ENCODE results near the gene DHRS2. TPM values are rescaled to one million over a fixed set of nuclear protein-coding genes. Genes with fewer than 3 reads are reported as not detected.

DHRS2 gene
- total and polyA plus RNA-seq, 2 experiments from 2014 or later, result not detected

DNA sequence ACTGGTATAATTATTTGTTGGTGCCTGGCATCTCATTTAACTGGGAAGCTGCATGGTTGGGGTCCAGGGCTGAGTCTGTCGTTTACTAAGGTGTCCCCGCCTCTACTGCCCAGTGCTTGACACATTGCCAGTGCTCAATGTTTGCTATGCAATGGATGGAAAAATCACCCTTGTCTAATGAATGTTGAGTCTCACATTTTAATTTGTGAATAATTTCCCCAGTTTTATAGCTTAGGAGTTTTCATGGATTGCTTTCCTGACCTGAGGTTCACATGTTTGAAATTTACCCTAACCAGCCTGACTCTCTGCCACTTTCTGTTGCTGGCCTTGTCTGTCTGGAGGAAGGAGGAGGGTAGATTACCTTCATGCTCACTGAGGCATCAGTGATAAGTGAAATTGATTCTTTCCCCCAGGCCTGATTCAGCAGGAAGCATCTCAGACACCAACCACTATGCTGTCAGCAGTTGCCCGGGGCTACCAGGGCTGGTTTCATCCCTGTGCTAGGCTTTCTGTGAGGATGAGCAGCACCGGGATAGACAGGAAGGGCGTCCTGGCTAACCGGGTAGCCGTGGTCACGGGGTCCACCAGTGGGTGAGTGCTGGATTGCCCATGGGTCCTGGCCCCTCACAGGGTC, 2.4 kb downstream of the DHRS2 start:
- Histone ChIP-seq H3K9me2 (ENCODE audit: insufficient read depth) (no peaks in the 10 kb centered on the region), H2AFZ (no peak overlapping the region), H3K79me2 (ENCODE audit: insufficient read depth) (no peaks in the 10 kb centered on the region), H3K27me3 (replicated peaks; ENCODE audit: insufficient read depth) (no peaks in the 10 kb centered on the region), H3K4me2 (ENCODE audit: unreplicated experiment) (no peak overlapping the region), H3K4me3 (no peak overlapping the region), H3F3A (ENCODE audit: insufficient read depth) (no peaks in the 10 kb centered on the region), H3K36me3 (ENCODE audit: low read depth) (no peaks in the 10 kb centered on the region), H3K4me1 (ENCODE audit: insufficient read depth) (no peaks in the 10 kb centered on the region), H3K9me3 (ENCODE audit: low read depth) (no peaks in the 10 kb centered on the region), H3K9ac (no peak overlapping the region), H4K20me1 (ENCODE audit: insufficient read depth) (no peaks in the 10 kb centered on the region), H3K27ac (no peak overlapping the region)
- in situ Hi-C loops (cut with MboI), result no loop called here
- DNase-seq, result no peak
- TF ChIP-seq EZH2phosphoT487 (IDR thresholded peaks at IDR 0.05; ENCODE audit: insufficient read depth, low read depth) (no peak), EZH2 (IDR thresholded peaks at IDR 0.05; ENCODE audit: insufficient read depth, poor library complexity, severe bottlenecking) (no peak)
- WGBS, 2 experiments (ENCODE audit: low coverage in 1 of 2, low lambda C conversion rate in 2 of 2, missing lambda C conversion rate in 2 of 2), result 69 to 76% methylated on average over 8 of the region's 8 CpGs

DNA sequence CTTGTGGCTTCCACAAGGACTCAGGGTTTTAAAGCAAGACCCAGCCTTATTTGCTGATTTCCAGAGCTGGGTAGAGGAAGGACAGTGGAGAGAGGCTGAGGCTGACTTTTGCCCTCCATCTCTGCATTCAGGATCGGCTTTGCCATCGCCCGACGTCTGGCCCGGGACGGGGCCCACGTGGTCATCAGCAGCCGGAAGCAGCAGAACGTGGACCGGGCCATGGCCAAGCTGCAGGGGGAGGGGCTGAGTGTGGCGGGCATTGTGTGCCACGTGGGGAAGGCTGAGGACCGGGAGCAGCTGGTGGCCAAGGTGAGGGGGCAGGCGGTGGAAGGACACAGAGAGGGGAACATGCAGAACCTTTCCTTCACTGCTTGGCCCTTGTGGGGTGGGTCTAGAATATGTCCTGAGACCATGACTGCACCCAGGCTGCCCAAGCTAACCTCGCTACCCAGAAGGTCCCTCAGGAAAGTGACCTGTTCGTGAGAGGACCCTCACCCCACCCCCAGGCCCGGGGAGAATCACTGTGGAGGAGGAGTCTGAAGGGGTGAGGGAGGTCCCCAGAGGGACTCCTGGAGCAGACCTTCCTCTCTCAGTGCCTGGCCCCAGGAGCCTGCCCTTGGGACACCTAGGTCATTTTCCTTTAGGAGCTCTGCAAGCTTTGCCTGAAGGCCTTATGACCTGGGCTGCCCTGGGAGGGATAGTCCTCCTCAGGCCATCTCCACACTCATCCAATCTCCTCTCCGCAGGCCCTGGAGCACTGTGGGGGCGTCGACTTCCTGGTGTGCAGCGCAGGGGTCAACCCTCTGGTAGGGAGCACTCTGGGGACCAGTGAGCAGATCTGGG, 3.1 kb downstream of the DHRS2 start:
- no peak for TF ChIP-seq EZH2phosphoT487 (IDR thresholded peaks at IDR 0.05; ENCODE audit: insufficient read depth, low read depth)
- no peak for TF ChIP-seq EZH2 (IDR thresholded peaks at IDR 0.05; ENCODE audit: insufficient read depth, poor library complexity, severe bottlenecking)
- H3K9ac ChIP-seq, result no peak overlapping the region
- no peaks in the 10 kb centered on the region for H3K27me3 ChIP-seq (replicated peaks; ENCODE audit: insufficient read depth)
- no peaks in the 10 kb centered on the region for H3K79me2 ChIP-seq (ENCODE audit: insufficient read depth)
- H2AFZ ChIP-seq, result no peak overlapping the region
- no peak overlapping the region for H3K4me2 ChIP-seq (ENCODE audit: unreplicated experiment)
- no peaks in the 10 kb centered on the region for H4K20me1 ChIP-seq (ENCODE audit: insufficient read depth)
- no peaks in the 10 kb centered on the region for H3F3A ChIP-seq (ENCODE audit: insufficient read depth)
- H3K9me3 ChIP-seq (ENCODE audit: low read depth), result no peaks in the 10 kb centered on the region
- H3K4me3 ChIP-seq, result no peak overlapping the region
- no peak overlapping the region for H3K27ac ChIP-seq
- H3K9me2 ChIP-seq (ENCODE audit: insufficient read depth), result no peaks in the 10 kb centered on the region
- WGBS, 2 experiments (ENCODE audit: low coverage in 1 of 2, low lambda C conversion rate in 2 of 2, missing lambda C conversion rate in 2 of 2), result 80 to 84% methylated on average over 19 to 21 of the region's 21 CpGs
- no peaks in the 10 kb centered on the region for H3K36me3 ChIP-seq (ENCODE audit: low read depth)
- no peak for DNase-seq
- in situ Hi-C loops (cut with MboI), result no loop called here
- H3K4me1 ChIP-seq (ENCODE audit: insufficient read depth), result no peaks in the 10 kb centered on the region

DNA sequence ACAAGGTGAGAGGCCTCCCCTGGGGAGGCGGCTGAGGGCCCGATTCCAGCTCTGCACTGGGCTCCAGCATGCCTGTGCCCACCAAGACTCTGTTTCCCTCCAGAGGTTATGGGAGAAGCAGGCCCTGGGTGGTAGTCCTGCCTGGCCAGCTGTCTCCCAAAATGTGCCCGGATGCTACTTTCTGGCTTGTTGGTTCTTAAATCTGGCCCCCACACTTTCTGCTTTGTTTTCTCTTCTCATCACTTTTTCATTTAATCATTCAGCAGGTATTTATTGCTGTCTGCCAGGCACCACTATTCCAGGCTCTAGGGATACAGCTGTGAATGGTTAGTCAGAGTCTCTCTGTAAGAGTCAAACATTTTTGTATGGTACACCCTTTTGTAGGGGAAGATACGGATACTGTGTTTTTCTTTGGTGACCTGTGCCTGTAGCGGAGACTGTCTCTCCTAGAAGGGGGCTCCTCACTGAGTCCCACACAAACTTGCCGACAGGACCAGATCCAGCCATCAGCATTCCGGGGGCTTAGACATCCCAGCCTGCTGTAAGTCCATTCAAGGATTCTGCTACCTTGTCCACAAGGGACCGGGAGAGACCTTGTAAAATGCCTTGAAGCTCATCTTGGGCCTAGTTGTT, 3.8 kb downstream of the DHRS2 start:
- 61% methylated on average over 8 of the region's 8 CpGs for WGBS, 2 experiments (ENCODE audit: low coverage in 1 of 2, low lambda C conversion rate in 2 of 2, missing lambda C conversion rate in 2 of 2)
- Histone ChIP-seq H3K4me3 (no peak overlapping the region), H3K9ac (no peak overlapping the region), H3K9me3 (ENCODE audit: low read depth) (no peaks in the 10 kb centered on the region), H3K27ac (no peak overlapping the region), H3K36me3 (ENCODE audit: low read depth) (no peaks in the 10 kb centered on the region), H3F3A (ENCODE audit: insufficient read depth) (no peaks in the 10 kb centered on the region), H3K9me2 (ENCODE audit: insufficient read depth) (no peaks in the 10 kb centered on the region), H3K79me2 (ENCODE audit: insufficient read depth) (no peaks in the 10 kb centered on the region), H4K20me1 (ENCODE audit: insufficient read depth) (no peaks in the 10 kb centered on the region), H3K4me1 (ENCODE audit: insufficient read depth) (no peaks in the 10 kb centered on the region), H2AFZ (no peak overlapping the region), H3K27me3 (replicated peaks; ENCODE audit: insufficient read depth) (no peaks in the 10 kb centered on the region), H3K4me2 (ENCODE audit: unreplicated experiment) (no peak overlapping the region)
- no peak for TF ChIP-seq EZH2phosphoT487 (IDR thresholded peaks at IDR 0.05; ENCODE audit: insufficient read depth, low read depth)
- TF ChIP-seq EZH2 (IDR thresholded peaks at IDR 0.05; ENCODE audit: insufficient read depth, poor library complexity, severe bottlenecking), result no peak
- in situ Hi-C loops (cut with MboI), result no loop called here
- DNase-seq, result peak; percentile 18

DNA sequence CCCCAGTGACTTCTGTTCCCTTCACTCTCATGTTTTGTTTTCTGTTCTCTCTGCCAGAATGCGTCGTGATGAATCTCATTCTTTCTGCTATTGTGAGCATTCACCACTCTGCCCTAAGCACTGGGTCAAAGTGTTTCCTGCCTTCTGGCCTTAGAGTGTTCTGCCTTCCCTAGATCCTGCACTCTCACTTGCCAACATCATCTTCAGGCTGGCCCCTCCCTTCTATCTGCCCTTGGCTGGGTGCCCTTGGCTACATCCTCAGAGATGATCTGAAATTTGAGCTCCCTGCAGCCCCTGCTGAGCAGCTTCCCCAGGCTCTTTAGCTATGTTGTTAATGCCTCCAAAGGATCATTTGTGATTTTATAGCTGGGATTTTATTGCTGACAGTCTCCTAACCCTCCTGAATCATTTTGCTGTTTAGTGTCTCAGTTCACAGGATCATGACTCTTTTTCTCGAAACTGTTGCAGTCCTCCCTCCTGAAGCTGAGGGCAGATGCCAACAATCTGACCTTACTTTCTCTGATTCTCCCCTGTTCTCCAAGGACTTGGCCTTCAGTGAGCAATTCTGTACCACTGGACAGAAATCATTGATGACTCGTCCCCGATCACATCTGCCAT, 4.5 kb downstream of the DHRS2 start:
- H3K27ac ChIP-seq, result no peak overlapping the region
- peak; percentile 63 for DNase-seq

More for the DNA sequence above, 4.5 kb downstream of the DHRS2 start:
- Histone ChIP-seq H3K9me2 (ENCODE audit: insufficient read depth) (no peaks in the 10 kb centered on the region), H3K4me2 (ENCODE audit: unreplicated experiment) (no peak overlapping the region), H3K79me2 (ENCODE audit: insufficient read depth) (no peaks in the 10 kb centered on the region), H3K4me1 (ENCODE audit: insufficient read depth) (no peaks in the 10 kb centered on the region), H3K9me3 (ENCODE audit: low read depth) (no peaks in the 10 kb centered on the region), H3K36me3 (ENCODE audit: low read depth) (no peaks in the 10 kb centered on the region), H3K4me3 (no peak overlapping the region), H2AFZ (no peak overlapping the region), H3K9ac (no peak overlapping the region), H3K27me3 (replicated peaks; ENCODE audit: insufficient read depth) (no peaks in the 10 kb centered on the region), H4K20me1 (ENCODE audit: insufficient read depth) (no peaks in the 10 kb centered on the region), H3F3A (ENCODE audit: insufficient read depth) (no peaks in the 10 kb centered on the region)
- TF ChIP-seq EZH2 (IDR thresholded peaks at IDR 0.05; ENCODE audit: insufficient read depth, poor library complexity, severe bottlenecking) (no peak), EZH2phosphoT487 (IDR thresholded peaks at IDR 0.05; ENCODE audit: insufficient read depth, low read depth) (no peak)
- in situ Hi-C loops (cut with MboI), result no loop called here
- 5 to 10% methylated on average over 5 of the region's 5 CpGs for WGBS, 2 experiments (ENCODE audit: low coverage in 1 of 2, low lambda C conversion rate in 2 of 2, missing lambda C conversion rate in 2 of 2)

All from GM23248 (cell line).